ENCODE results near the gene TRIP13.

- no peak for TF ChIP-seq POLR2A (IDR thresholded peaks at IDR 0.05)
- TF ChIP-seq CTCF (IDR thresholded peaks at IDR 0.05) = no peak
Observed at GRCh38 chr5:909086-909485, 16.4 kb downstream of the TRIP13 start.

All from thyroid gland (tissue), 4 donors.